NCI-H146 treated with DMSO at 0.1 percent for 48 hours (cell line): ENCODE measurements around the gene ME2.
A peak's percentile ranks its signal among the peaks of the same experiment; 100 is the strongest.
"Not testable (repeated sequence)": the region's sequence is repeated elsewhere in the genome, so short reads cannot be mapped to it uniquely, and the experiment has no call there.

Experiments
- DNase-seq: peaks from one replicate; lab custom pipeline; 2025; ENCODE audit not compliant: unreplicated experiment; lab: John Stamatoyannopoulos, UW

Gene ME2

DNA sequence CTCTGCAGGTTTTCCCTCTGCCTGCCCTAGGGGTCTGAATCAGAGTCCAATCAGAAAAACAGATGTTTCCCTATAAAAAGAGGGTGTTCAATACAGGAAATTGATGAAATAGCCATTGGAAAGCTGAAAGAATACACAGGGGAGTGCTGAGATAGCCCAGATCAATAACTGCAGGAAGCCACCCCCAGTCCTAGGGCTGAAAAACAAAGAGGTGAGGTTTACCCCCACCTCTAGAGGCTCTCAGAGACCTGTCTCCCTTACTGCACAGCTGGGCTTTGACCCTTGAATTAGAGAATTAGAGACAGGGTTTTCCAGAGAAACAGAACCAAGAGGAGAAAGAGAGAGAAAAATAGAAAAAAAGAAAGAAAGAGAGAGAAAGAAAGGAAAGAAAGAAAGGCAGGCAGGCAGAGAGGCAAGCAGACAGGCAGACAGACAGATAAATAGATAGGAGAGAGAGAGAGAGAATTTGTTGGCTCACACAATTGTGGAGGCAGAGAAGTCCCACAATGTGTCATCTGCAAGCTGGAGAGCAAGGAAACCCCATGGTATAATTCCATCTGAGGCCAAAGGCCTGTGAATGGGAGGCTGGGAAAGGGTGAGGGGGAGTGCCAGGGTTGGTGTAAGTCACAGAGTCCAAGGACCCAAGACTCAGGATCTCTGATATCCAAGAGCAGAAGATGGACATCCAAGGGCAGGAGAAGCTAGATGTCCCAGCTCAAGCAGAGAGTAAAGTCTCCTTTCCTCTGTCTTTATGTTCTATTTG, 18.9 kb upstream of the ME2 start:
- no peak for DNase-seq

DNA sequence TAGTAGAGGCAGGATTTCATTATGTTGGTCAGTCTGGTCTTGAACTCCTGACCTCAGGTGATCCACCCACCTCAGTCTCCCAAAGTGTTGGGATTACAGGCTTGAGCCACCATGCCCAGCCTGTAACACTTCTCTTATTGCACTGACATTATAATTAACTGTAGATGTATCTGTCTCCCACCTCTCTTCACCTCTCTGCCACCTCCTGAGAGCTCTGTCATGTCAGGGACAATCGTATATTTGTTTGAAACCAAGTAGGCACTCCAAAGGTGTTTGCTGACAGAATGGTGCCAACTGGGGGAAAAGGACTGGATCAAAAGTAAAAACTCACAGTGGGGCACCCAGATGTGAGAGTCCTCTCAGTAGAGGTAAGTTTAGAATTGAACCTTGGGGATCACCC, 17.3 kb upstream of the ME2 start:
- DNase-seq = no peak

DNA sequence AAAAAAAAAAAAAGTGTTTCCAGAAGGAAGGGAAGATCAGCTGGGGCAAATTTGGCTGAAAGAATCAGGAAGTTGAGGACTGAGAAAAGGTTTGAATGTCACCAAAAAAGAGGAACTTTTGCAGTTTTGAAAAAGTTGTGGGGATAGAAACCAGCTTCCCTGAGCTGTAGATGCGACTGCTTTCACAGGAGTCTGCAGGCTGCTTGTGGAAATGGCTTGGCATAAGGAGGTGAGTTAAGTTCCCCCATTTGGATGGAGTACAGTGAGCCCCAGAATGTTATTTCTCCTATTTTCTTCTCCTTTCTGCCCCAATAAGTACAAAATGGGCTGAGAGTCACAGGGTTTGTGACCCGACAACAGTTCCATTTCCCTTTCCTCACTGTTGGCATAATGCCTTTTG, 16.5 kb upstream of the ME2 start:
- DNase-seq = no peak

DNA sequence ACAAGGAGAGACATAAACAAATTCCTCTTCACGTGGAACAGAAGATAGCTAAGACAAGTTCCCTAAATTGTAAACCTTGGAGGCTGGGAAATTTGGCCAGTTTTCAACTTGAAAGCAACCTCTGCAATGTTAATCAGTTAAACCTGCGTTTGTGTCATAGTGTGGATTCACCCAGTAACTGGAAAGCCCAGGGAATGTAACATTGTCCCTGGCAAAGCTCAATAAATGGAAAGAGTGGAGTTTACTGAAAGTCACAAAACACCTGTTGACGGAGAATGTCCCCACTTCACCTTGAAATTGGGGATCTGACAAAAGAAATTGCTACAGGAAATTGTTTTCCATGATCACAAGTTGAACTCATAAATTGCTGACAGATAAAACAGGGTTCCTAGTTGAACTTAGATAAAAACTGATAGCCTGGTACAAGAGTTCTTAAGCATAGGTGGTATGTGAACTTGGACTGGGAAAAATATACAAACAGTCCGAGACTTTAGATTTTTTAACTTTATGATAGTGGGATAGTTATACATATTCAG, 15.0 kb upstream of the ME2 start:
- DNase-seq = no peak

DNA sequence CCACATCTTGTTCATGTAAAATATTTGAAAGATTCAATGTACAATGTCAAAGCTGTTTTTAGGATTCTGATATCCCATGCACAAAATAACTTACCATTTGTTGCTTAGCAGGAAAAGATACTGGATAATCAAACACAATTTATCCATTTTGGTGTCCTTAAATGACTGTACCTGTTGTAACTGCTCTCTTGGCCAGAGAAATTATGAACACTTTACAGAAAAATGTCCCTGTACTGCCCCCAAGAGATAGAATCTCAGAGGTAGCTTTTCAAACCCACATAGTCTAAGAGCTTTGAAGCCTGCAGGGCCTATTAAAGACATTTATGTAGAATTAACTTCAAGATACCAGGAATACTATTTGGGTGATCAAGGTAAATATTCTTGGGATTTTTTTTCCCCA, 12.2 kb upstream of the ME2 start:
- no peak for DNase-seq

DNA sequence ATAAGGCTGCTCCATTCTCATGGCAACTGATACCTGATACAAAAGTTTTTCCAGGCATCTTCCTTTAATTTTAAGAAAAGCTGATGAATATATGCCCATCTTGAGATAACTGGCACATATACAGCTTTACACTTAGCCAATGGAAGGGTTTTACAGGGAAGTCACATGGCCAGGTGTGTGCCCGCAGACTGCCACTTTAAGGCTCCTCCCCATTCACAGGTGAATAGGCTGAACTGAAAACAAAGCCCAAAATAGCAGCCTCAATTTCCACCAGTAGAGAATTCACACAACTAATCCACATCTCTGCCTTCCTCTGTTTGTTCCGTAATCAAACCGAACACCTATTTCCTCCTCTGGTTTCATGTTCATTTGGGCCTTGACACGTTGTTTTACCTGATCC, 9.8 kb upstream of the ME2 start:
- DNase-seq = no peak

DNA sequence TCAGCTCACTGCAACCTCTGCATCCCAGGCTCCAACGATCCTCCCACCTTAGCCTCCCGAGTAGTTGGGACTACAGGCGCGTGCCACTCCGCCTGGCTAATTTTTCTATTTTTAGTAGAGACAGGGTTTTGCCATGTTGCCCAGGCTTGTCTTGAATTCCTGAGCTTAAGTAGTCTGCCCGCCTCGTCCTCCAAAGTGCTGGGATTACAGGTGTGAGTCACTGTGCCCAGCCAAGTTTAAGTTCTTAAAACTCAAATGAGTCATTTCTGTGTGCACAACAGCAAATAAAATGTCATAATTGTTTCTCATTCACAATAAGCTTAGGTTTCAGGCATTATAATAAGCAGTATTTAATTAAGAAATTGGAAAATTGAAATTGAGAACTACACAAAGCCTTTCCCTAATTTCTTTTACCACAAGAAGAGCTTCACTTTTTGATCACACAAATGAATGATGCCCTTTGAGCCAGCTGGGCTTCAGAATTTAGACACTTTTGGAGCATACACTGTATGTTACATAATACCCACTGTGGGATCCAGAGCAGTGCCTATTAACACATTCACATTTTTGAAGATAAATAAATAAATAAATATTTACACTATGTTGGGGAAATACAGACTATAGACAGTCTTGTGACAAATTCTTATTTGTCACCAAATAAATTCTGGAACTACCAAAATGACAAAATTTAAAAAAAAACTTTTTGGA, 8.6 kb upstream of the ME2 start:
- DNase-seq = no peak

DNA sequence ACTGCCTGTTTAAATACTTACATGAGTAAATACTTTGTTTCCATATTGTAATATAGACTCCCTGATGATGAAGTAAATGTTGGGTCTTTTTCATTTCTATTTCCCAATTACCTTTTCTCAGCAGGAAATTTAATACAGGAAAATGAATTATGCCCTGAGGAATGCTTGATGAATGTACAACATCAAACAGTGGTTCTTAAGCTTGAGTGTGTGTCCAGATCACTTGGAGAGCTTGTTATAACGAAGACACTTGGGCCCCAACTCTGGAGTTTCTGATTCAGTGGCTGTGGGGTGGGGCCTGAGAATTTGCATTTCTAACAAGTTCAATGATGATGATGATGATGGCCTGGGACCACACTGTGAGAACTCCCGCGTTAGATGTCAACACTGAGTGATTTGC, 7.1 kb upstream of the ME2 start:
- no peak for DNase-seq

DNA sequence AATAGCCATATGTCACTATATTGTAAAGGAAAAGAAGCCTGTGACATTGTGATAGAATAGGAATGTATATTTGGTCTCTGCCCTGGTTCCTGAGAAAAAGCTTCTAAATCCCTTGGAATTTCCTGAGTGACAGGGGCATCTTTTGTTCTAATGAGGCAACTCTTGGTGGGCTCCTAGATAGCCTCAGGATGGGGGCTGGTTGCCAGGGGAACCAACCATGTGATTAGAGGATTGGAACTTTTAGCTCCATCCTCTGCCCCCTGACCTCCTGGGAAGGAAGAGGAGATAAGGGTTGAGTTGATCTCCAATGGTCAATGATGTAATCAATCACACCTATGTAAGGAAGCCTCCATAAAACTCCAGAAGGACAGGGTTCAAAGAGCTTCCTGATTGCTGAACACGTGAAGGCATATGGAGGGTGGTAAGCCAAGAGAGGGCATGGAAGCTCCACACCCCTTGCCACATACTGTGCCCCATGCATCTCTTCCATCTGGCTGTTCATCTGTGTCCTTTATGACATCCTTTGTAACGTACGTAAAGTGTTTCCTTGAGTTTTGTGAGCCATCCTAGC, 2.9 kb upstream of the ME2 start:
- no peak for DNase-seq

DNA sequence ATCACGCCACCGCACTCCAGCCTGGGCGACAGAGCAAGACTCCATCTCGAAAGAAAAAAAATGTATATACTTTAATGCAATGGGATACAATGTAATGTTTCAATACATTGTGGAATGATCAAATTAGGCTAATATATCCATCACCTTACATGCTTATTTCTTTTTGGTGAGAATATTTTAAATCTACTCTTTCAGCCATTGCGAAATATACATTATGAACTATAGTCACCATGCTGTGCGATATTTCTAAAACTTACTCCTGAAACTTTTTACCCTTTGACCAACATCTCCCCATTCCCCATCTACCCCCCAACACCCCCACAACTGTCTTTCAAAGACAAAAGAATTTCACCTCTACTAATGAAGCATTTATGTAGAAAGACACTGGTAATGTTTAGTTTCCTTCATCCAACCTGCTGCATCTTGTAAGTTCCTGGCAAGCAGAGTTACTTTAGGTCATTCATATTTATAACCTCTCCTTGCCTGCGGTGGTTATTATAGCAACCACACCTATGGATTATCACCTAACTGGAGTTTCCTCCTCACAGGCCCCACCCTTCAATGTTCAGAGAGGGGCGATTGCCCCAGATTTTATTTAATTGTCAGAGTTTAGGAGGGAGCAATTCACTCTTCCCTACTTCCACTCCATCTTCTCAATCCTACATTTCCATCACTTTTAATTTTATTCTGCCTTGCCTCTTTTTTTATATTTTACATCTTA, 1.2 kb upstream of the ME2 start:
- peak; percentile 48 for DNase-seq

DNA sequence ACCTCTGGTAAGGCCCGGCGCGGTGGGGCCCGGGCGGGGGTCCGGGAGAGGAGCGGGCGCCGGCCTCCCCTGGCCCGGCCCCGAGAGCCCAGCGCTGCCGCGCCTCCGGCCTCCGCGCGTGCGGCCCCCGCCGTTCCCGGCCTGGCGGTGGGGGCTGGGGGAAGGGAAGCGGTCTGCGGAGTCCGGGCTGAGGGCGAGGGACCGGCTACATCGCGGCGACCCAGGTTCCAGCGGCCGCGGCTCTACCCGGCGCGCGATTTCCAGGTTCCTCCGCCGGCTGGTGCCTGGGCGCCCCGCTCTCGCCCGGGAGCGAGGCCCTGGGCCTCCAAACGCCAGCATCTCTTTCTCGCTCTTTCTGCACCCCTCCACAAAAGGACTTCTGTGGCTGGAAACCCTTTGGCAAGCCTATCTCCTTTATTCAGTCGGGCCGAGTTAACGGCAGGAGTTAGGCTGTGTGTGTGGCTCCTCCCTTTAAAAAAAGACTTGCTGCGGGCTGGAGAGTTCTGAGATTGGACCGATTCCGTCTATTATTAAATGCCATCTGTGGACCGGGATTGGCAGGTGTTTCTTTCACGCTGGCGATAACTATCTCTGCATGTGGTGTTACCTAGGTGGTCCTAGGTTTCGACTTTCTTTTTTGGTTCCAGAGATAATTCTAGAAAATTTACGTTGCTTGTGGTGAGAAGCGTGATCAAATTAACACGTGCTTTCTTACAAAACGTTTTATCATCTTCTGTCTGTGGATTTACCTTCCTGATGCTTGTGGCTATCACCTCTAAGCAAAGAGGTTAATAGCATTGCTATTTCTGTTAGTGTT, 592 bp downstream of the ME2 start:
- peak; percentile 85 for DNase-seq

DNA sequence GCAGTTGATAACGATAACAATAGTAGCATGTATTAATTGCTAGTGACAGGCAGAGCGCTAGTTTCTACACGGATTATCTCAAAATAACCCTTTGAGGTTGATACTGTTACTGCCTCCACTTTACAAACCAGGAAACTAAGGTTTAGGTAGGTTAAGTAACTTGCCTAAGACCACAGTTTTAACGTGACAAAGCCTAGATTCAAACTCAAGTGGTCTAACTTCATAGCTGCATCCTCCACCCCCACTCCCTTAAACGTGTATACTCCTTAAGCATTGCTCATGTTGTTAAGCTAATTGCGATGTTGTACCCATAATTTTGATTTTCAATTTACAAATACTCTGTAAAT, 1.2 kb downstream of the ME2 start:
- no peak for DNase-seq

DNA sequence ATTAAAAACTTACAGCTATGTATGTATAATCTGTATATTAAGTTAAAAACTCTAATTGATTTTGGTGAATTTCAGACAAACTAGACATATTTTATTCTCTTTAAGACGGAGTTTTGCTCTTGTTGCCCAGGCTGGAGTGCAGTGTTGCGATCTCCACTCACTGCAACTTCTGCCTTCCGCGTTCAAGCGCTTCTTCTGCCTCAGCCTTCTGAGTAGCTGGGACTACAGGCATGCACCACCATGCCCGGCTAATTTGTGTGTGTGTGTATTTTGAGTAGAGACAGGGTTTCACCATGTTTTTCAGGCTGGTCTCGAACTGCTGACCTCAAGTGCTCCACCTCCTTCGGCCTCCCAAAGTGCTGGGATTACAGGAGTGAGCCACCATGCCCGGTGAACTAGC, 2.0 kb downstream of the ME2 start:
- not testable (repeated sequence) for DNase-seq

DNA sequence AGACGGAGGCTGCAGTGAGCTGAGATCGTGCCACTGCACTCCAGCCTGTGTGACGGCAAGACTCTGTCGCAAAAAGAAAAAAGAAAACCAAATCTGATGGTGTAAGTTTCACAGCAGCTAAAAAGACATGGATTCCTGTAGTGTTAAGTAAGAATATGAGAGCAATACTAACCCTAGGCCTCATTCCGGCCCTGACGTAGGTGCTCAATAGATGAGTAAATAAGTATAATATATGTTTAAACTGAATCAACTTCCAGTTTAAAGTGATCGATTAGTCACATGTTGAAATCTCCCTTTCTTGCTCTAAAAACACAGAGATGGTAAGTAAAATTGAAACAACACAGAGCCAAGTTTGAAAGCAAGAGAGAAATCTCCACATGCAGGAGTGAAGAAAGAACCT, 8.0 kb downstream of the ME2 start:
- DNase-seq = no peak

DNA sequence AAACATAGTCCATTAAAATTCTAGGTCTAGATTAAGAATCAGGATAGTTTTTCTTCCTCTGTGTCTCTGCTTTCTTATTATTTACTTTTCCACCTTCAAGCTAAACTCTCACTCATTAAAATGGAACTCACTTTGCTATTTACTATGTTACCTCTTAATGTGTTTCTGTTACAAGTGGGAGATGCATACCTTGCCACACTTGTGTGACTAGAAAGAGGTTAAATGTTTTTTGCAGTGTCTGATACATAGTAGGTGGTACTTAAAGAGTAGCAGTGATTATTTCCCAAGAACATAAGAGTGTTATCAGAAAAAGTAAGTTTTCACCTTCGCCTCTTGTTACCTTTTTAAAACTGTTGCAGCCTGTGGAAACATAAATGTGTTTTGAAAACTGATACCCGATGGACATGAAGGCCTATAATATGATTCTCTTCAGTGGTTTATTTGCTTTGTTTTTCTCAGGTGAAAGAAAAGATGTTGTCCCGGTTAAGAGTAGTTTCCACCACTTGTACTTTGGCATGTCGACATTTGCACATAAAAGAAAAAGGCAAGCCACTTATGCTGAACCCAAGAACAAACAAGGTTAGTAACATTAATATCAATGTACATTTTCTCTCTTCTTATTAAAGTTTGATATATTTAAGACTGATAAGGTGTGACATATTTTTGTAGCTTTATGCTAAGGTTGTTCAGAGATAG, 16.6 kb downstream of the ME2 start:
- no peak for DNase-seq

DNA sequence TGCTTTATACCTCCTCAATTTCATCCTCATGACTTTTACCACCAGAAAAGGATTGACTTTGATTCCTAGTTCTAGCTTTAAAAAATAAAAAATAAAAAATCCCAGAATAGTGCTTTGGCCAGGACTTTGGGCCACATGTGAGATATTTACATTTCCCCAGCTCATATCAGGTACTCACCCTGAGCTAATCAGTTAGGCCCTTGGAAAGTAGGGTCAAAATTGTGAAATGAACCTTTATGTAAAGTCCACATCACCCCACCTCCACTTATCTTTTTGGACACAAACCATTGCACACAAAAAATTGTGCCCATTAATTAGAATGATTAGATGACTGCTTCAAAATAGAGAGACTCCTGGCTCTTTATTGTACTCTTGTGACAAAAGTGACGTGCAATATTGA, 17.2 kb downstream of the ME2 start:
- DNase-seq = no peak

DNA sequence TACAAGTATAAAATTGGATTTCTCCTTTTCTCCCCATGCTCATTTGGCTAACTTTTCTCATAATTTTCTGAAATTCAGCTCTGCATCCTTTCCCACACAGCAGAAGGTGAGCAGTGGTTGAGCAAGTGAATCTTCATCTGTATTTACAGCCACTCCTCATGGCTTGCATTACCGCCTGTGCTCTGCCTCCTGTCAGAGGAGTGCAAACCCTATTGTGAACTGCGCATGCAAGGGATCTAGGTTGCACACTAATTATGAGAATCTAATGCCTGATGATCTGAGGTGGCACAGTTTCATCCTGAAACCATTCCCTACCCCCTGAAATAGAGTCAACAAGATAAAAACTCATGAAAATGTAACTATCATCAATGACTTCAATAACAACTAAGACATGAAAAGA, 20.0 kb downstream of the ME2 start:
- no peak for DNase-seq

DNA sequence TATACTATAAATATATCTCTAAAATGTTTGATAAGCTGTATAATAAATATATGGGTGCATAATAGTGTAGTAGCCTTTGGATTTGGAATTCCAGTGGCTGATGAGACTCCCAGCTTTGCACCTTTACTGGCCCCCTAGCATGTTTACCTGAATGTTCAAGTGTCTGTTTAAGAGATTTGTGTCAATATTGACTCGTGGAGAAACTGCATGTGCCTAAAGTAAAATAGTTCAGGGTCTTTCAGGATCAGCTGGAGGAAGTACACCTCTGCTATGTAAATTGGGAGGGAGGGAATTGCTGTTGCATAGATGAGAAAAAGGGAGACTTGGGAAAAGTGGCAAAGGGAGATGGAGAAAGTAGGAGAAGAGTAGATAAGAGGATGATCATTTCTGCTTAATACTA, 23.9 kb downstream of the ME2 start:
- no peak for DNase-seq

DNA sequence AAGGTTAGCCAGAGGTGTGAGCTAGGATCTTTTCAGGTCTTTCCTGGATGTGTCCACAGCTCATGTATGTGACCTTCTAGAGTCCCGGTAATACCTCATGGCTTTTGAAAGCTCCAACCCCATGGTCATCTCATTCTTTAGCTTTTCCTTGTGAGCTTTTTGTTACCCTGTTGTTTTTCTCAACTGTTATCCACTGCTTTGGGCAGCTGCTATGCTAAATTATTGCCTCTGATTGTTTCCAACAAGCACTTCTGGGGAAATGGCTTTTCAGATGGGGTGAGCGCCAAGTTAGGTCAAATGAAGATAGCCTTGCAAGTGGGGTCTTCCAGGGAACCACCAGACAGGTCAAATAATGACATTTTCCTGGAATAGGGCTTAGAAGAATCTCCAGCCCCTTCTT, 27.9 kb downstream of the ME2 start:
- no peak for DNase-seq

DNA sequence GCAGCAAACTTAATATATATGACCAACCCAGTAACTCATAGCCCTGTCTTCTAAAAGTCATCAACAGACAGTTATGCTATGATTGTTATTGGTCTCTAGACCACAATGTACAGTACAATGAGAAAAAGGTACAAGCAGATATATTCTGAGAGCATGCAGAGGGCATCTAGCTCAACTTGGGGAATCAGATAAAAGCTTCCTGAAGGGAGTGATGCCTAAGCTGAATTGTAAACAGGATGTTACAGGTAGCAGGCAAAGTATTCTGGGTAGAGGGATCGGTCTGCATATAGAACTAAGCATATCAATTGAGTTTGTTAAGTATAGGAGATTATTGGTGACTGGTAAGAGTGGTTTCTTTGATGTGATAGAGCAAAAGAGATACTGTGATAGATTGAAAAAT, 30.3 kb downstream of the ME2 start:
- no peak for DNase-seq
